Muscle of leg (tissue), 11 donors: ENCODE measurements around the gene NDUFAF2. TPM values are rescaled to one million over a fixed set of nuclear protein-coding genes. Genes with fewer than 3 reads are reported as not detected.
"Not testable (repeated sequence)": the region's sequence is repeated elsewhere in the genome, so short reads cannot be mapped to it uniquely, and the experiment has no call there.

Source experiments
- DNase-seq: peaks from one replicate; pipeline ENCODE4 v3.0.0; 2013
- H3K27ac ChIP-seq: one replicate; pipeline ENCODE4 v1.5.1; 2013; ENCODE audit warnings: mild to moderate bottlenecking, low read length, control low read depth
- H3K27me3 ChIP-seq: one replicate; pipeline ENCODE4 v1.6.1; 2013; ENCODE audit warnings: low read length; ENCODE audit not compliant: control insufficient read depth, insufficient read depth
- H3K36me3 ChIP-seq: one replicate; pipeline ENCODE4 v1.6.1; 2013; ENCODE audit warnings: low read length; ENCODE audit not compliant: control insufficient read depth, insufficient read depth
- H3K4me1 ChIP-seq: one replicate; pipeline ENCODE4 v1.6.1; 2013; ENCODE audit warnings: low read length; ENCODE audit not compliant: control insufficient read depth, insufficient read depth
- H3K4me3 ChIP-seq: one replicate; pipeline ENCODE4 v1.5.1; 2013; ENCODE audit warnings: low read length, control low read depth
- H3K9me3 ChIP-seq: replicated peaks from 2 replicates; pipeline ENCODE4 v1.6.1; 2013; ENCODE audit warnings: low read depth, low read length; ENCODE audit not compliant: control insufficient read depth
- WGBS: methylation state at CpG from one replicate; pipeline ENCODE4 v1.1.5; 2013; ENCODE audit warnings: missing lambda C conversion rate; ENCODE audit not compliant: insufficient coverage; 5-methylcytosine and 5-hydroxymethylcytosine counted together
- polyA plus RNA-seq, 8 donors: library from polyadenylated mRNA; unstranded; fragments of 120-200 nt; gene quantifications; one replicate each; pipeline versions ENCODE4 v1.2.1 to v1.2.3, GENCODE V29; 2013; ENCODE audit warnings: inconsistent platforms in 1 of 8, low replicate concordance in 1 of 8; ENCODE audit not compliant: insufficient read length in 8 of 8, insufficient read depth in 1 of 8
- total RNA-seq: library from RNA; stranded (reverse); fragments of 120-200 nt; gene quantifications from one replicate; pipeline ENCODE4 v1.2.4, GENCODE V29; 2013

Gene NDUFAF2
- total and polyA plus RNA-seq, 9 donors = 21.4 to 34.4 (median 30.6) TPM

GRCh38 chr5:61180886-61181285 is 235.9 kb downstream of the NDUFAF2 start:
- H3K4me1 ChIP-seq = no peaks in the 10 kb centered on the region
- H3K27ac ChIP-seq = no peak overlapping the region
- whole genome bisulfite sequencing = no CpG with 5 or more reads among the region's 2 CpGs
- no peak for DNase-seq
- no peaks in the 10 kb centered on the region for H3K9me3 ChIP-seq
- H3K27me3 ChIP-seq = no peaks in the 10 kb centered on the region
- no peak overlapping the region for H3K4me3 ChIP-seq
- H3K36me3 ChIP-seq = no peaks in the 10 kb centered on the region

- Histone ChIP-seq H3K9me3 (no peaks in the 10 kb centered on the region), H3K27me3 (no peaks in the 10 kb centered on the region), H3K27ac (no peak overlapping the region), H3K4me3 (no peak overlapping the region), H3K36me3 (no peaks in the 10 kb centered on the region), H3K4me1 (no peaks in the 10 kb centered on the region)
- WGBS = no CpG with 5 or more reads among the region's 2 CpGs
- DNase-seq = peak; percentile 10
These were observed 237.4 kb downstream of the NDUFAF2 start for GRCh38 chr5:61182449-61182848.

- no peak for DNase-seq
These were observed 238.5 kb downstream of the NDUFAF2 start for GRCh38 chr5:61183538-61183937.

GRCh38 chr5:61184708-61185107 is 239.7 kb downstream of the NDUFAF2 start:
- Histone ChIP-seq H3K27me3 (no peaks in the 10 kb centered on the region), H3K36me3 (no peaks in the 10 kb centered on the region), H3K4me3 (no peak overlapping the region), H3K27ac (no peak overlapping the region), H3K4me1 (no peaks in the 10 kb centered on the region), H3K9me3 (no peaks in the 10 kb centered on the region)
- no peak for DNase-seq
- no CpG with 5 or more reads among the region's 2 CpGs for WGBS

More at GRCh38 chr5:61183538-61183937, 238.5 kb downstream of the NDUFAF2 start:
- H3K4me3 ChIP-seq = no peak overlapping the region
- no peaks in the 10 kb centered on the region for H3K36me3 ChIP-seq
- no peak overlapping the region for H3K27ac ChIP-seq
- no peaks in the 10 kb centered on the region for H3K4me1 ChIP-seq
- no peaks in the 10 kb centered on the region for H3K9me3 ChIP-seq
- no peaks in the 10 kb centered on the region for H3K27me3 ChIP-seq
- WGBS = no CpG with 5 or more reads among the region's 1 CpG

GRCh38 chr5:61186634-61187033 is 241.6 kb downstream of the NDUFAF2 start:
- Histone ChIP-seq H3K4me3 (no peak overlapping the region), H3K36me3 (no peaks in the 10 kb centered on the region), H3K9me3 (no peaks in the 10 kb centered on the region), H3K27me3 (no peaks in the 10 kb centered on the region), H3K27ac (no peak overlapping the region), H3K4me1 (no peaks in the 10 kb centered on the region)
- WGBS = 93% methylated on average over 2 of the region's 2 CpGs
- DNase-seq = no peak

GRCh38 chr5:61187352-61187751 is 242.3 kb downstream of the NDUFAF2 start:
- not testable (repeated sequence) for H3K27me3 ChIP-seq, H3K4me3 ChIP-seq, H3K9me3 ChIP-seq, H3K4me1 ChIP-seq, H3K27ac ChIP-seq, DNase-seq, H3K36me3 ChIP-seq

- not testable (repeated sequence) for H3K4me3 ChIP-seq, DNase-seq, H3K9me3 ChIP-seq, H3K36me3 ChIP-seq, H3K27ac ChIP-seq, H3K27me3 ChIP-seq, H3K4me1 ChIP-seq
- WGBS = 93% methylated on average over 2 of the region's 2 CpGs
These were observed 242.8 kb downstream of the NDUFAF2 start for GRCh38 chr5:61187826-61188225.

- Histone ChIP-seq H3K9me3 (peaks cover 3% of the 10 kb centered on the region), H3K36me3 (no peaks in the 10 kb centered on the region), H3K27me3 (no peaks in the 10 kb centered on the region), H3K4me3 (no peak overlapping the region), H3K4me1 (no peaks in the 10 kb centered on the region), H3K27ac (no peak overlapping the region)
- WGBS = no CpG with 5 or more reads among the region's 2 CpGs
- DNase-seq = no peak
These were observed 253.6 kb downstream of the NDUFAF2 start for GRCh38 chr5:61198606-61199005.

- WGBS = 85% methylated on average over 5 of the region's 8 CpGs
- no peak overlapping the region for H3K27ac ChIP-seq
- no peak overlapping the region for H3K4me3 ChIP-seq
- H3K36me3 ChIP-seq = no peaks in the 10 kb centered on the region
- peaks cover 3% of the 10 kb centered on the region for H3K9me3 ChIP-seq
- H3K27me3 ChIP-seq = no peaks in the 10 kb centered on the region
- H3K4me1 ChIP-seq = no peaks in the 10 kb centered on the region
- DNase-seq = no peak
These were observed 255.7 kb downstream of the NDUFAF2 start for GRCh38 chr5:61200582-61201155.

GRCh38 chr5:61202213-61202612 is 257.2 kb downstream of the NDUFAF2 start:
- H3K9me3 ChIP-seq = peaks cover 3% of the 10 kb centered on the region
- WGBS = no CpG with 5 or more reads among the region's 2 CpGs
- no peak overlapping the region for H3K4me3 ChIP-seq
- H3K27me3 ChIP-seq = no peaks in the 10 kb centered on the region
- H3K36me3 ChIP-seq = no peaks in the 10 kb centered on the region
- H3K4me1 ChIP-seq = no peaks in the 10 kb centered on the region
- DNase-seq = no peak
- H3K27ac ChIP-seq = no peak overlapping the region
